HepG2 (cell line): ENCODE data around the gene TEKT3. TPM values are rescaled to one million over a fixed set of nuclear protein-coding genes. Genes with fewer than 3 reads are reported as not detected.

ENCODE experiments used
- ATAC-seq: fragments of 200-7000 bp; cut with Tn5 transposase; 3 replicates; pipeline ENCODE4 v1.9.1; 2020; ENCODE audit warnings: mild to moderate bottlenecking, moderate library complexity
- BruUV-seq: library from RNA; stranded (reverse); fragments of 400-500 nt; replicated peaks from 2 replicates; lab custom pipeline; 2021; lab: Mats Ljungman, UMichigan
- CTCF ChIA-PET: fragments of 300-600 bp; formaldehyde crosslinking; extraction: SDS; loops from one replicate; lab custom pipeline; 2021; ENCODE audit warnings: low total read pairs, inconsistent platforms, low intra/inter-chr PET ratio; lab: Yijun Ruan, JAX
- POLR2A ChIA-PET: fragments of 350-600 bp; sonication (Branson Sonifier 250); formaldehyde crosslinking; loops from one replicate; lab custom pipeline; 2020; ENCODE audit warnings: antibody characterized with exemption, inconsistent platforms; lab: Yijun Ruan, JAX
- DNase-seq: peaks from one replicate; pipeline ENCODE4 v3.0.0-alpha.2; 2015; ENCODE audit warnings: low spot score
- FAIRE-seq: peaks from 3 replicates; lab custom pipeline; 2011; peaks lifted over from hg19 to GRCh38; lab: Jason Lieb, UNC
- H2AFZ ChIP-seq: one replicate; pipeline ENCODE4 v1.6.1; 2011; ENCODE audit warnings: low read length, inconsistent platforms
- H3K27ac ChIP-seq: fragments of 300-600 bp; 3 replicates; pipeline ENCODE4 v1.8.0; 2011; ENCODE audit warnings: mixed run types, mild to moderate bottlenecking, mixed read lengths, low read length, inconsistent platforms; ENCODE audit not compliant: insufficient read depth; ENCODE audit errors: extremely low read length
- H3K27me3 ChIP-seq, 2 experiments: fragments of 200-600 bp in 1 of 2; 2 replicates in 1 of 2; 3 replicates in 1 of 2; pipeline versions ENCODE4 v1.6.0 to v1.8.0; 2011; ENCODE audit warnings: low read length in 2 of 2, mild to moderate bottlenecking in 2 of 2, moderate library complexity in 2 of 2, inconsistent platforms in 1 of 2; ENCODE audit not compliant: insufficient read depth in 2 of 2, control insufficient read depth in 1 of 2
- H3K36me3 ChIP-seq, 2 experiments: fragments of 200-600 bp in 1 of 2; replicated peaks in 1 of 2; 2 replicates in 1 of 2; 3 replicates in 1 of 2; pipeline versions ENCODE4 v1.5.1 to v1.8.0; 2011; ENCODE audit warnings: low read length in 2 of 2, inconsistent platforms in 1 of 2; ENCODE audit not compliant: insufficient read depth in 2 of 2, control insufficient read depth in 1 of 2
- H3K4me1 ChIP-seq: 2 replicates; pipeline ENCODE4 v1.5.1; 2012; ENCODE audit warnings: low read length, inconsistent platforms; ENCODE audit not compliant: insufficient read depth
- H3K4me2 ChIP-seq: 2 replicates; pipeline ENCODE4 v1.6.0; 2011; ENCODE audit warnings: low read depth, low read length, inconsistent platforms
- H3K4me3 ChIP-seq, 3 experiments: fragments of 200-600 bp in 1 of 3; sonication (generic), shearing (Covaris generic) in 1 of 3; replicated peaks in 1 of 3; 2 replicates each; pipeline ENCODE4 v1.5.1; 2011 to 2016; ENCODE audit warnings: low read length in 3 of 3, inconsistent platforms in 2 of 3, low read depth in 2 of 3, mild to moderate bottlenecking in 2 of 3, control low read depth in 1 of 3, mixed read lengths in 1 of 3; ENCODE audit not compliant: insufficient read depth in 1 of 3
- H3K79me2 ChIP-seq: one replicate; pipeline ENCODE4 v1.6.1; 2011; ENCODE audit warnings: low read length, inconsistent platforms; ENCODE audit not compliant: insufficient read depth
- H3K9ac ChIP-seq: 2 replicates; pipeline ENCODE4 v1.6.0; 2011; ENCODE audit warnings: mild to moderate bottlenecking, low read depth, low read length, inconsistent platforms; ENCODE audit not compliant: insufficient read depth
- H3K9me3 ChIP-seq: 2 replicates; pipeline ENCODE4 v1.5.1; 2012; ENCODE audit warnings: mild to moderate bottlenecking, low read length
- H4K20me1 ChIP-seq: 2 replicates; pipeline ENCODE4 v1.6.0; 2011; ENCODE audit warnings: inconsistent platforms, mild to moderate bottlenecking, low read length, moderate library complexity; ENCODE audit not compliant: insufficient read depth
- EEA1 ChIP-seq: sonication (generic); formaldehyde crosslinking; IDR thresholded peaks from 2 replicates; pipeline ENCODE4 v1.5.1; 2020; ENCODE audit warnings: mild to moderate bottlenecking, missing genetic modification reagents, borderline replicate concordance
- MAFG ChIP-seq: sonication (generic); formaldehyde crosslinking; IDR thresholded peaks from 2 replicates; pipeline ENCODE4 v1.5.1; 2020; ENCODE audit warnings: mild to moderate bottlenecking, missing genetic modification reagents
- MEF2D ChIP-seq: sonication (generic); formaldehyde crosslinking; IDR thresholded peaks from 2 replicates; pipeline ENCODE4 v1.5.1; 2020; ENCODE audit warnings: mild to moderate bottlenecking, missing genetic modification reagents
- NFRKB ChIP-seq: fragments of 450-650 bp; IDR thresholded peaks from 2 replicates; pipeline ENCODE4 v1.6.1; 2017
- TEF ChIP-seq: sonication (generic); formaldehyde crosslinking; IDR thresholded peaks from 2 replicates; pipeline ENCODE4 v1.5.0; 2020; ENCODE audit warnings: missing genetic modification reagents
- THAP11 ChIP-seq: IDR thresholded peaks from 2 replicates; pipeline ENCODE4 v1.6.1; 2016; ENCODE audit warnings: missing biosample characterization, missing genetic modification reagents
- ZBTB44 ChIP-seq: sonication (generic); formaldehyde crosslinking; IDR thresholded peaks from 2 replicates; pipeline ENCODE4 v1.4.0; 2020; ENCODE audit warnings: missing genetic modification reagents
- ZNF318 ChIP-seq: sonication (generic); formaldehyde crosslinking; IDR thresholded peaks from 2 replicates; pipeline ENCODE4 v1.4.0; 2020; ENCODE audit warnings: mild to moderate bottlenecking, missing genetic modification reagents
- ZNF34 ChIP-seq: sonication (generic); formaldehyde crosslinking; IDR thresholded peaks from 2 replicates; pipeline ENCODE4 v1.4.0; 2020; ENCODE audit warnings: mild to moderate bottlenecking, missing genetic modification reagents, borderline replicate concordance
- ZNF720 ChIP-seq: sonication (generic); formaldehyde crosslinking; IDR thresholded peaks from 2 replicates; pipeline ENCODE4 v1.4.0; 2020; ENCODE audit warnings: missing genetic modification reagents
- ZNF784 ChIP-seq: sonication (generic); formaldehyde crosslinking; IDR thresholded peaks from 2 replicates; pipeline ENCODE4 v1.5.1; 2020; ENCODE audit warnings: missing genetic modification reagents, mild to moderate bottlenecking, borderline replicate concordance
- WGBS: methylation state at CpG from one replicate; pipeline ENCODE4 v1.1.6; 2017; ENCODE audit warnings: low lambda C conversion rate; 5-methylcytosine and 5-hydroxymethylcytosine counted together
- in situ Hi-C: cut with HindIII; loops from 2 replicates; pipeline ENCODE4 v1.10.0; 2017; ENCODE audit warnings: low pct_unique_long_range_greater_than_20kb; ENCODE audit not compliant: extremely low pct_ligation_motif_present
- intact Hi-C: fragments of 100-400 bp; cut with micrococcal nuclease; formaldehyde crosslinking; loops from one replicate; pipeline ENCODE4 v1.10.0; 2022; ENCODE audit not compliant: unreplicated experiment
- polyA plus RNA-seq, 8 experiments: library from polyadenylated mRNA; depleted of rRNA in 3 of 8; stranded (reverse) in 7 of 8; unstranded in 1 of 8; fragments of >200 nt; fragmentation: Illumina TruSeq in 4 of 8; extraction: Trizol in 4 of 8; gene quantifications; 2 replicates each; pipeline versions ENCODE4 v1.2.1 to v1.2.3, GENCODE V29; 2011 to 2016; ENCODE audit warnings: low read depth in 4 of 8, missing spikeins in 1 of 8, mixed read lengths in 1 of 8; ENCODE audit not compliant: insufficient read depth in 1 of 8
- total RNA-seq, 5 experiments: library from RNA; depleted of rRNA; stranded (reverse); fragments of >200 nt; fragmentation: Illumina TruSeq; extraction: Trizol; gene quantifications; 2 replicates each; pipeline ENCODE4 v1.2.3, GENCODE V29; 2016; ENCODE audit warnings: low read depth in 1 of 5

TEKT3 gene
- total and polyA plus RNA-seq, 2 of the 13 experiments (the other 11 are each of a cell fraction or from before 2014, with no cell fraction given): 0.58 to 0.82 TPM

GRCh38 chr17:15260376-15261257 lies 80.8 kb downstream of the TEKT3 start:
- Histone ChIP-seq H2AFZ (peak overlapping the region; percentile 74), H3K4me2 (peak overlapping the region; percentile 100), H3K79me2 (no peaks in the 10 kb centered on the region), H3K27me3 (peaks cover 14 to 42% of the 10 kb centered on the region in 2 experiments), H4K20me1 (no peaks in the 10 kb centered on the region), H3K36me3 (no peaks in the 10 kb centered on the region), H3K9me3 (no peaks in the 10 kb centered on the region), H3K9ac (peak overlapping the region; percentile 59), H3K4me3 (peak overlapping the region; percentile 60 to 85 (median 81)), H3K4me1 (peaks cover 54% of the 10 kb centered on the region), H3K27ac (no peak overlapping the region)
- peak; percentile 35 for DNase-seq
- 3% methylated on average over 16 of the region's 67 CpGs for WGBS
- in situ Hi-C loops: loop anchor here (5.0 kb wide), 1 partner anchor 242 kb away; no protein-coding TSS in a partner anchor
- FAIRE-seq: no peak
- ATAC-seq: peak; percentile 92
- CTCF ChIA-PET: interaction anchor here (2.4 to 2.5 kb wide), 2 partner anchors 185 to 242 kb away, joined by 7 to 28 read pairs; no protein-coding TSS in a partner anchor
- intact Hi-C loops: loop anchor here (1.0 to 10.0 kb wide), 5 partner anchors 114 to 737 kb away; partner anchors contain the start of genes TTC19 and ZSWIM7
- BruUV-seq: no TSS peak
- POLR2A ChIA-PET: interaction anchor here (0.9 kb wide), 1 partner anchor 242 kb away, joined by 4 read pairs; no protein-coding TSS in a partner anchor
- TF ChIP-seq ZNF784 (CRISPR knock-in tag) (peak; percentile 66; the same call in 1 of the 2 replicates), MEF2D (CRISPR knock-in tag) (no peak), TEF (CRISPR knock-in tag) (no peak), MAFG (CRISPR knock-in tag) (no peak), ZBTB44 (0 out of 2 replicates have a peak, but pooled peaks have one; percentile 29), THAP11 (CRISPR knock-in tag) (no peak), EEA1 (CRISPR knock-in tag) (no peak), ZNF318 (CRISPR knock-in tag) (no peak), ZNF34 (CRISPR knock-in tag) (no peak), NFRKB (no peak), ZNF720 (CRISPR knock-in tag) (no peak)
